Activated CD8-positive, alpha-beta T cell treated with anti-CD3 and anti-CD28 coated beads for 36 hours (primary cell): ENCODE measurements around the gene FBXL13. TPM values are rescaled to one million over a fixed set of nuclear protein-coding genes. Genes with fewer than 3 reads are reported as not detected.

Source experiments
- ATAC-seq: fragments of 200-7000 bp; cut with Tn5 transposase; one replicate; pipeline ENCODE4 v1.10.0; 2021; ENCODE audit warnings: mild to moderate bottlenecking, moderate library complexity
- CTCF ChIA-PET: fragments of 350-600 bp; sonication (Branson Sonifier 250); formaldehyde crosslinking; loops from one replicate; lab custom pipeline; 2021; ENCODE audit warnings: antibody characterized with exemption; lab: Charles Lee
- POLR2A ChIA-PET: fragments of 350-600 bp; sonication (Branson Sonifier 250); formaldehyde crosslinking; loops from one replicate; lab custom pipeline; 2021; ENCODE audit warnings: antibody characterized with exemption; lab: Charles Lee
- DNase-seq: peaks from one replicate; pipeline ENCODE4 v3.0.0-alpha.2; 2020
- H3K27ac Mint-ChIP-seq: one replicate; pipeline ENCODE4 v1.8.0; 2021; ENCODE audit warnings: mild to moderate bottlenecking, mixed read lengths
- H3K27me3 Mint-ChIP-seq: one replicate; pipeline ENCODE4 v1.8.0; 2021; ENCODE audit warnings: mixed read lengths
- H3K36me3 Mint-ChIP-seq: one replicate; pipeline ENCODE4 v1.8.0; 2021; ENCODE audit warnings: low read depth, mixed read lengths
- H3K4me1 Mint-ChIP-seq: one replicate; pipeline ENCODE4 v1.8.0; 2021; ENCODE audit warnings: low read depth, mixed read lengths
- H3K4me3 Mint-ChIP-seq: one replicate; pipeline ENCODE4 v1.8.0; 2021; ENCODE audit warnings: mild to moderate bottlenecking, moderate library complexity, mixed read lengths
- H3K9me3 Mint-ChIP-seq: one replicate; pipeline ENCODE4 v1.8.0; 2021; ENCODE audit warnings: mixed read lengths
- intact Hi-C: fragments of 100-400 bp; cut with micrococcal nuclease; formaldehyde crosslinking; loops from one replicate; pipeline ENCODE4 v1.10.0; 2022
- total RNA-seq, 2 experiments: library from RNA; stranded (reverse); gene quantifications; one replicate each; pipeline ENCODE4 v1.2.3, GENCODE V29; 2021
- TF ChIP-seq, protein P1 (sequence below): fragments of 200-600 bp; IDR thresholded peaks from one replicate; pipeline ENCODE4 v1.8.0; 2022; ENCODE audit warnings: antibody characterized with exemption, mild to moderate bottlenecking

The FBXL13 gene
- total RNA-seq, 2 experiments from 2014 or later: 0.96 to 1.4 TPM

GRCh38 chr7:102833343-102833742, 241.3 kb downstream of the FBXL13 start:
- intact Hi-C loops: no loop called here
- Mint-ChIP-seq H3K4me3 (no peak overlapping the region), H3K27ac (no peak overlapping the region), H3K27me3 (no peaks in the 10 kb centered on the region), H3K4me1 (peaks cover 6% of the 10 kb centered on the region), H3K36me3 (peaks cover 15% of the 10 kb centered on the region), H3K9me3 (no peaks in the 10 kb centered on the region)
- DNase-seq (no peak), ATAC-seq (no peak)
- TF ChIP-seq, protein P1, sequence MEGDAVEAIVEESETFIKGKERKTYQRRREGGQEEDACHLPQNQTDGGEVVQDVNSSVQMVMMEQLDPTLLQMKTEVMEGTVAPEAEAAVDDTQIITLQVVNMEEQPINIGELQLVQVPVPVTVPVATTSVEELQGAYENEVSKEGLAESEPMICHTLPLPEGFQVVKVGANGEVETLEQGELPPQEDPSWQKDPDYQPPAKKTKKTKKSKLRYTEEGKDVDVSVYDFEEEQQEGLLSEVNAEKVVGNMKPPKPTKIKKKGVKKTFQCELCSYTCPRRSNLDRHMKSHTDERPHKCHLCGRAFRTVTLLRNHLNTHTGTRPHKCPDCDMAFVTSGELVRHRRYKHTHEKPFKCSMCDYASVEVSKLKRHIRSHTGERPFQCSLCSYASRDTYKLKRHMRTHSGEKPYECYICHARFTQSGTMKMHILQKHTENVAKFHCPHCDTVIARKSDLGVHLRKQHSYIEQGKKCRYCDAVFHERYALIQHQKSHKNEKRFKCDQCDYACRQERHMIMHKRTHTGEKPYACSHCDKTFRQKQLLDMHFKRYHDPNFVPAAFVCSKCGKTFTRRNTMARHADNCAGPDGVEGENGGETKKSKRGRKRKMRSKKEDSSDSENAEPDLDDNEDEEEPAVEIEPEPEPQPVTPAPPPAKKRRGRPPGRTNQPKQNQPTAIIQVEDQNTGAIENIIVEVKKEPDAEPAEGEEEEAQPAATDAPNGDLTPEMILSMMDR: no peak
- CTCF ChIA-PET: no interaction called here
- POLR2A ChIA-PET: interaction anchor here (0.6 kb wide), 1 partner anchor 203 kb away, joined by 3 read pairs; no protein-coding TSS in a partner anchor

GRCh38 chr7:102832674-102833073, 241.9 kb downstream of the FBXL13 start:
- no peak overlapping the region for H3K27ac Mint-ChIP-seq
- no peak overlapping the region for H3K4me3 Mint-ChIP-seq
- H3K4me1 Mint-ChIP-seq: peaks cover 6% of the 10 kb centered on the region
- TF ChIP-seq, protein P1: no peak
- POLR2A ChIA-PET: no interaction called here
- DNase-seq: no peak
- intact Hi-C loops: no loop called here
- peaks cover 17% of the 10 kb centered on the region for H3K36me3 Mint-ChIP-seq
- H3K9me3 Mint-ChIP-seq: no peaks in the 10 kb centered on the region
- ATAC-seq: no peak
- CTCF ChIA-PET: interaction anchor here (1.1 kb wide), 1 partner anchor 16 kb away, joined by 3 read pairs; no protein-coding TSS in a partner anchor
- no peaks in the 10 kb centered on the region for H3K27me3 Mint-ChIP-seq

DNA sequence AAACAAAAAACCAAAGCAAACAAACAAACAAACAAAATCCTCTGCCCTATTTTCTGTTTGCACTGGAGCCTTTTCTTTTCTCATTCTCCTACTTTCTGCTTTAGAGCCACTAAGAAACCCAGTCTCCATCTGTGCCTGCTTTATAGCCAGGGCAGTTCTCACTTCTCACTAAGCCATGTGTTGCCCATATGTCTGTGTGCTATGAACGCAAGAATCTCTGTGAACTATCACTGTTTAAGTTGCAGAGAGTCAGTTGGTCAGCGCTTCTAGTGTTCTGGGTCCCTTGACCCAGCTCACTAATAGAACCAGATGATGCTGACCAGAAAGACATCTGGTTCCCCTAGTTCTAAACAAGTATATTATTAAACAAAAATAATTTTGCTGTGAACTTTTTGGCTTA, 244.4 kb downstream of the FBXL13 start:
- H3K27ac Mint-ChIP-seq: no peak overlapping the region
- H3K4me1 Mint-ChIP-seq: peaks cover 5% of the 10 kb centered on the region
- ChIA-PET CTCF (interaction anchor here (0.6 kb wide), 1 partner anchor 232 kb away, joined by 3 read pairs; no protein-coding TSS in a partner anchor), POLR2A (no interaction called here)
- intact Hi-C loops: no loop called here
- H3K9me3 Mint-ChIP-seq: no peaks in the 10 kb centered on the region
- H3K27me3 Mint-ChIP-seq: no peaks in the 10 kb centered on the region
- no peak overlapping the region for H3K4me3 Mint-ChIP-seq
- DNase-seq: no peak
- peaks cover 17% of the 10 kb centered on the region for H3K36me3 Mint-ChIP-seq
- no peak for ATAC-seq
- TF ChIP-seq, protein P1: no peak

- Mint-ChIP-seq H3K4me3 (no peak overlapping the region), H3K4me1 (no peaks in the 10 kb centered on the region), H3K36me3 (peaks cover 15% of the 10 kb centered on the region), H3K27ac (no peak overlapping the region), H3K9me3 (no peaks in the 10 kb centered on the region), H3K27me3 (no peaks in the 10 kb centered on the region)
- TF ChIP-seq, protein P1: no peak
- ChIA-PET POLR2A (no interaction called here), CTCF (no interaction called here)
- ATAC-seq (no peak), DNase-seq (no peak)
- intact Hi-C loops: no loop called here
Measured at GRCh38 chr7:102829075-102829474, 245.5 kb downstream of the FBXL13 start.

GRCh38 chr7:102828286-102828685, 246.3 kb downstream of the FBXL13 start:
- intact Hi-C loops: no loop called here
- H3K27me3 Mint-ChIP-seq: no peaks in the 10 kb centered on the region
- H3K27ac Mint-ChIP-seq: no peak overlapping the region
- H3K9me3 Mint-ChIP-seq: no peaks in the 10 kb centered on the region
- H3K36me3 Mint-ChIP-seq: peaks cover 15% of the 10 kb centered on the region
- no peaks in the 10 kb centered on the region for H3K4me1 Mint-ChIP-seq
- CTCF ChIA-PET: no interaction called here
- POLR2A ChIA-PET: no interaction called here
- H3K4me3 Mint-ChIP-seq: no peak overlapping the region
- DNase-seq: no peak
- TF ChIP-seq, protein P1: no peak
- no peak for ATAC-seq
